GM12892 (cell line): ENCODE measurements around the gene ARHGEF12.

ENCODE experiments used
- DNase-seq: peaks from one replicate; pipeline ENCODE4 v3.0.0; 2011; ENCODE audit not compliant: insufficient read length
- FAIRE-seq: peaks from 2 replicates; lab custom pipeline; 2011; peaks lifted over from hg19 to GRCh38; lab: Jason Lieb, UNC
- POLR2A ChIP-seq: IDR thresholded peaks from 2 replicates; pipeline ENCODE4 v1.6.1; 2011; ENCODE audit warnings: low read depth, low read length, control low read depth
- POLR2AphosphoS5 ChIP-seq: IDR thresholded peaks from 2 replicates; pipeline ENCODE4 v1.6.1; 2011; ENCODE audit warnings: low read depth, low read length, control low read depth
- TAF1 ChIP-seq: IDR thresholded peaks from 2 replicates; pipeline ENCODE4 v1.6.1; 2011; ENCODE audit warnings: low read depth, mild to moderate bottlenecking, control low read depth, low read length, borderline replicate concordance

ARHGEF12 gene

GRCh38 chr11:120538707-120539106 is 202.5 kb downstream of the ARHGEF12 start:
- FAIRE-seq (no peak), DNase-seq (no peak)
- no peak for TF ChIP-seq TAF1
- no peak for TF ChIP-seq POLR2A
- no peak for TF ChIP-seq POLR2AphosphoS5
